Measurements from ENCODE around the gene PACS2. TPM values are rescaled to one million over a fixed set of nuclear protein-coding genes. Genes with fewer than 3 reads are reported as not detected.

Gene PACS2
- total RNA-seq, 2 experiments from 2014 or later = 32.9 to 38.5 TPM

DNA sequence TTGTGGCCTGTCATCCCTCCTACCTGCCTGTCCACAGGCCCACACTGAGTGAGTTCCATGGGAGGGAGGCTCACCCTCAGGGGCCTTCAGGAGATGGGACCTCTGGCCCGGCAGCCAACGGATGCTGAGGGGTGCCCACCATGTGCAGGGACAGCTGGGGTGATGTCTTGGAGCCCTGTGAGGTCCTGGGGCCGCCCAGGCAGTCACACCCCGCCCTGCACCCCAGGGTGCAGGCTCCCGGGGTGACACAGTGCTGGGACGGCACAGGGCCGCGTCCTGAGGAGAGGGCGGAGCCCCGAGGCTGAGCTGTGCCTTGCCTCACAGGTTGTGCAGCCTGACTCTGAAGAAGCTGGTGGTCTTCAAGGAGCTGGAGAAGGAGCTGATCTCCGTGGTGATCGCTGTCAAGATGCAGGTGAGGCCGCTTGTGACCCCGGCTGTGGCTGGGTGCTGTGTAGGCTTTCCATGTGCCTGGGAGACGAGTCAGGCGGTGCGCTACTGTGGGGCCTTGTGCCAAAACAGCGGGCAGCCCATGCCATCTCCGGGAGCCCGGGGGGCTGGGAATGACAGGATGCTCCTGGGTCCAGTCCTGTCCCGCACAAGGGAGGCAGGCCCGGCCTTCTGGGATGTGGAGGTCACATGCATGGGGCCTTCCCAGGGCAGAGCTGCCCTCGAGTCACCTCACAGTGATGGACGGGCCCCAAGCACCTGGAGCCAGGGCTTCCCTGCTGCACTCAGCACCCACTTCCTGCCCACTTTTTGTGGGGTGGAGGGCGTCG lies 33.8 kb downstream of the PACS2 start:
- Mint-ChIP-seq H3K27me3 (ENCODE audit: low read depth) (no peaks in the 10 kb centered on the region), H3K4me1 (ENCODE audit: low read depth) (peaks cover 3% of the 10 kb centered on the region), H3K36me3 (ENCODE audit: low read depth) (peaks cover 3% of the 10 kb centered on the region), H3K9me3 (ENCODE audit: insufficient read depth) (no peaks in the 10 kb centered on the region), H3K27ac (no peak overlapping the region), H3K4me3 (no peak overlapping the region)
- ATAC-seq (no peak), DNase-seq (no peak)
- ChIA-PET CTCF (no interaction called here), POLR2A (no interaction called here)

DNA sequence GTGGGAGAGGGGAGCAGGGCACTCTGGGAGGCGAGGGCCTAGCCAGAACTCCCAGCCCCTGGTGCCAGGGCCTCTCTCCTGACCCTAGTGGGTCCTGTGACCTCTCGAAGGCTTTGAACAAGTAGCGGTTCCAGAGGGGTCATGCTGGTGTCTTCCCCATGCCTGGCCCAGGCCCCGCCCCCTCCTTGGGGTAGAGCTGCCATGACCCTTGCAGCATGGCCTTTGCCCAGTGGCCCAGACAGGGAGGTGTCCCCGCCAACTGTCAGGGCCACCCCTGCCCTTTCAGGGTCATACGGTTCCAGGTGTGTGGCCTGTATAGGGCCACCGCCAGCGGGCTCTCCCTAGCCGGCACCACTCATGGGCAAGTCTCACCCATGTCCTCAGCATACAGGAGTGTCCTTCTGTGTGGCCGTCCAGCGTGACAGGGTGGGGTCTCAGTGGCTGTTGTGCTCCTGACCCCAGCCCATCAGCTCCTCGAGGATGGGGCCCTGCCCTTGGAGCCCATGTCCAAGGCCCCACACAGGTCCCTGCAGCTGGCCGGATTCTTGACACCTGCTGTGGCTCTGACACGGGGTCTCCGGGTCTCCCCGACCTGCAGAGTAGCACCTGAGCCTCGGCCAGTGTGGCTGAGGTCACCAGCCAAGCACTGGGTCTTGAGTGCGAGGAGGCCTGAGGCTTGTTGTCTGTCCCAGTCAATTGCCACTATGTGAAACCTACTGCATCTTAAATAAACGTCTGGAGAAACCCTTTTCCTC lies 34.6 kb downstream of the PACS2 start:
- no peak overlapping the region for H3K4me3 Mint-ChIP-seq
- ATAC-seq (no peak), DNase-seq (no peak)
- no peaks in the 10 kb centered on the region for H3K27me3 Mint-ChIP-seq (ENCODE audit: low read depth)
- ChIA-PET CTCF (no interaction called here), POLR2A (no interaction called here)
- peaks cover 3% of the 10 kb centered on the region for H3K4me1 Mint-ChIP-seq (ENCODE audit: low read depth)
- peaks cover 3% of the 10 kb centered on the region for H3K36me3 Mint-ChIP-seq (ENCODE audit: low read depth)
- H3K27ac Mint-ChIP-seq = no peak overlapping the region
- H3K9me3 Mint-ChIP-seq (ENCODE audit: insufficient read depth) = no peaks in the 10 kb centered on the region

DNA sequence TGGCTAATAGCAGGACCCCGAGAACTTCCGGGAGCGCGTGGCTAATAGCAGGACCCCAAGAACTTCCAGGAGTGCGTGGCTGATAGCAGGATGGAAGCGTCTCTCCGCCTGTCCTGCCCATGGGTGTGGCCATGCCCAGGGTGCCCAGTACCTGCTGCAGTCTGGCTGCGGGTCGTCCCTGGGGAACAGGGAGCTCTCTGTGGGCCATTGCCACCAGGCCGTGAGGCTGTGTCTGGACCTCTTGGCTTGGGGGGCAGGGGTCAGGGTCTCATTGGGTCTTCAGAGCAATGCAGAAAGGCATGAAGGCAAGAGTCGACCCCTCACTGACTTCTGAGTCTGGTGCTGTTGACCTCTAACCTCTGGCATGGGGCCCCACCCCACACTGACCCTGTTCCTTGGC lies 35.4 kb downstream of the PACS2 start:
- H3K27ac Mint-ChIP-seq = no peak overlapping the region
- H3K4me3 Mint-ChIP-seq = no peak overlapping the region
- ATAC-seq (no peak), DNase-seq (no peak)
- POLR2A ChIA-PET = interaction anchor here (0.8 kb wide), 1 partner anchor 13 kb away, joined by 3 read pairs; no protein-coding TSS in a partner anchor
- H3K9me3 Mint-ChIP-seq (ENCODE audit: insufficient read depth) = no peaks in the 10 kb centered on the region
- peaks cover 3% of the 10 kb centered on the region for H3K36me3 Mint-ChIP-seq (ENCODE audit: low read depth)
- CTCF ChIA-PET = no interaction called here
- peaks cover 3% of the 10 kb centered on the region for H3K4me1 Mint-ChIP-seq (ENCODE audit: low read depth)
- no peaks in the 10 kb centered on the region for H3K27me3 Mint-ChIP-seq (ENCODE audit: low read depth)

DNA sequence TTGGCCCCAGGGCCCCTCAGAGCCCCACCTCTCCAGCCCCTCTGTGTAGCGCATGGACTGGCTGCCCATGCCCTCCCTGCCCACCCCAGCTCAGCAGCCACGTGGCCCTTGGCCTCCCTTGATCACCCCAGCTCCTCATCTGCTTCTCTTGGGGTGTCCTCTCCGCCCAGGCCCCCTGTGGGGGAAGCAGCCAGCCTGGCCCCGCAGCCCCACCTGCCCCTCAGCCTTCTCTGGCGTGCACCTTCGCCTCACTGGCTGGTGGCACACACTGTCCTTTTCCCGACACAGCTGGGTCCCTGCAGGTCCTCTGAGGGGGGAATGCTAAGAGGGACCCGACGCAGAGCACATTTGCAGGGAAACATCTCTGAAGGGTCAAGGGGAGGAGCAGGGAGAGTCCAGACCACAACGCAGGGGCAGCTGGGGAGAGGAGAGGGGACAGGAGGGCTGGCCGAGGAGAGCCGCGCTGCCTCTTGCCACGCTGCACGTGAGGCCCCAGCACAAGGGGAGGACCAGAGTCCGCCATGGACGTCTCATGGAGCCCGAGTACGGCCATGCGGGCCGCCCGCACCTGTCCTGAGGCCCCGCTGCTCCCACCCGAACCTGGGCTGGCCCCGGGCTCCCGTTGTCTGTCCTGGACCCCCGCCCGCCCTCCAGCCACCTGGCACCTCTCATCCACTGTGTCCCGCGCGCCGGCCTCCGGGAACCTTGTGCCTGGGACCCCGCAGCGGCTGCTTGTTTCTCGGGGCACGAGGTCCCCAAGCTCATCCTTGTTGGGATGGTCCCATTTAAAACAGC lies 36.1 kb downstream of the PACS2 start:
- no peaks in the 10 kb centered on the region for H3K9me3 Mint-ChIP-seq (ENCODE audit: insufficient read depth)
- H3K36me3 Mint-ChIP-seq (ENCODE audit: low read depth) = peaks cover 1% of the 10 kb centered on the region
- POLR2A ChIA-PET = interaction anchor here (0.8 kb wide), 1 partner anchor 12 kb away, joined by 3 read pairs; no protein-coding TSS in a partner anchor
- H3K4me1 Mint-ChIP-seq (ENCODE audit: low read depth) = peaks cover 3% of the 10 kb centered on the region
- CTCF ChIA-PET = interaction anchor here (1.5 to 2.1 kb wide), 7 partner anchors 61 to 261 kb away, joined by 3 to 23 read pairs (median 5); partner anchors contain the start of genes BTBD6 and JAG2
- ATAC-seq (no peak), DNase-seq (no peak)
- H3K27me3 Mint-ChIP-seq (ENCODE audit: low read depth) = no peaks in the 10 kb centered on the region
- H3K4me3 Mint-ChIP-seq = no peak overlapping the region
- no peak overlapping the region for H3K27ac Mint-ChIP-seq

DNA sequence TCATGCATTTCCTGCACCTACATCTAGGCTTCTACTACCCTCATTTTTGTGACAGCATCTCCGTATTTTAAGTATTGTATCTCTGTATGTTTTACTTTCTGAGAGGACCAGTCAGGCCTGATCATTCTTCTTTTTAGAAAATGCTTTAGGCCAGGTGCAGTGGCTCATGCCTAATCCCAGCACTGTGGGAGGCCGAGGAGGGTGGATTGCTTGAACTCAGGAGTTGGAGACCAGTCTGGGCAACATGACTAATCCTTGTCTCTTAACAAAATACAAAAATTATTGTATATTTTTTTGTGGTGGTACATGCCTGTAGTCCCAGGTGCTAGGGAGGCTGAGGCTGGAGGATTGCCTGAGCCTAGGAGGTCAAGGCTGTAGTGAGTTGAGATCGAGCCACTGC lies 36.9 kb downstream of the PACS2 start:
- Mint-ChIP-seq H3K4me1 (ENCODE audit: low read depth) (peaks cover 3% of the 10 kb centered on the region), H3K27ac (no peak overlapping the region), H3K4me3 (no peak overlapping the region), H3K36me3 (ENCODE audit: low read depth) (no peaks in the 10 kb centered on the region), H3K9me3 (ENCODE audit: insufficient read depth) (no peaks in the 10 kb centered on the region), H3K27me3 (ENCODE audit: low read depth) (no peaks in the 10 kb centered on the region)
- DNase-seq (no peak), ATAC-seq (no peak)
- ChIA-PET POLR2A (interaction anchor here (0.6 kb wide), 1 partner anchor 447 kb away, joined by 4 read pairs; no protein-coding TSS in a partner anchor), CTCF (interaction anchor here (0.8 to 2.1 kb wide), 18 partner anchors 9 to 286 kb away, joined by 3 to 23 read pairs (median 4); partner anchors contain the start of genes BTBD6, GPR132 and JAG2)

DNA sequence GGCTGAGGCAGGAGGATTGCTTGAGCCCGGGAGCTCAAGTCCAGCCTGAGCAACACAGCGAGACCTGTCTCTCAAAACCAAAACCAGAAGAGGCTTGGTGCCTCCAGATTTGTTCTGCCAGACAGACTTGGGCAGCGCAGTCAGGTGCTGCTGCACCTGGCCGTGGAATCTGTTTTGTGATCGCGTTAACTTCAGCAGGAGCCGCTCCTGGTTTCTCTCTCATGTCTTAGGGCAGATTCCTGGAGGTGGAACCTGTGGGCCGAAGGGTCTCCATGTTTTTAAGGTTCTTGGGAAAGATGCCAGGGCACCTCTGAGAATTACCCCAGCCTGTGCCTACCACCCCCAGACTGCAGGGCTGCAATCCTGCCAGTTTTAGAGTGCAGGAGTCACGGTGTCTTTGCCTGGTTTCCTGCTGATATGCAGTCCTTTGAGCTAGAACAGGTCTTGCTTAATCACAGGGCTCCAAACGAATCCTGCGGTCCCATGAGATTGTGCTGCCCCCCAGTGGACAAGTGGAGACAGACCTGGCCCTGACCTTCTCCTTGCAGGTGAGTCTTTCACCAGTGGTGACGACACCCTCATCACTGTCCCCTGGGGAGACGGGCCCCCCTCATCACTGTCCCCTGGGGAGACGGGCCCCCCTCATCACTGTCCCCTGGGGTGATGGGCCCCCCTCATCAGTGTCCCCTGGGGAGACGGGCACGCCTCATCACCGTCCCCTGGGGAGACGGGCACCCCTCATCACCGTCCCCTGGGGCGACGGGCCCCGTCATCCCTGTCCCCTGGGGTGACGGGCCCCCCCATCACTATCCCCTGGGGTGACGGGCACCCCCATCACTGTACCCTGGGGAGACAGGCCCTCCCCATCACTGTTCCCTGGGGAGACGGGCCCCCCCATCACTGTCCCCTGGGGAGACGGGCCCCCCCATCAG lies 37.6 kb downstream of the PACS2 start:
- Mint-ChIP-seq H3K36me3 (ENCODE audit: low read depth) (no peaks in the 10 kb centered on the region), H3K4me3 (no peak overlapping the region), H3K4me1 (ENCODE audit: low read depth) (peaks cover 3% of the 10 kb centered on the region), H3K27me3 (ENCODE audit: low read depth) (no peaks in the 10 kb centered on the region), H3K27ac (peak overlapping the region; percentile 43), H3K9me3 (ENCODE audit: insufficient read depth) (no peaks in the 10 kb centered on the region)
- ATAC-seq (peak; percentile 97), DNase-seq (peak; percentile 94)
- ChIA-PET CTCF (interaction anchor here (0.6 to 2.1 kb wide), 34 partner anchors 9 to 307 kb away, joined by 3 to 23 read pairs (median 4); partner anchors contain the start of genes BRF1, BTBD6, GPR132 and JAG2), POLR2A (interaction anchor here (0.6 to 1.0 kb wide), 3 partner anchors 10 to 447 kb away, joined by 3 to 4 read pairs (median 3); no protein-coding TSS in a partner anchor)

DNA sequence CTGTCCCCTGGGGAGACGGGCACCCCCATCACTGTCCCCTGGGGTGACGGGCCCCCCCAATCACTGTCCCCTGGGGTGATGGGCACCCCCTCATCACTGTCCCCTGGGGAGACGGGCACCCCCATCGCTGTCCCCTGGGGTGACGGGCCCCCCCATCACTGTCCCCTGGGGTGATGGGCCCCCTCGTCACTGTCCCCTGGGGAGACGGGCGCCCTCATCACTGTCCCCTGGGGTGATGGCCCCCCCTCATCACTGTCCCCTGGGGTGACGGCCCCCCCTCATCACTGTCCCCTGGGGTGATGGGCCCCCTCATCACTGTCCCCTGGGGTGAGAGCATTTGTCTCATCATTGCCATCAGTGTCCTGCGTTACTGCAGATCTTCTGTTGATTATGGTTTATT lies 38.6 kb downstream of the PACS2 start:
- peaks cover 3% of the 10 kb centered on the region for H3K4me1 Mint-ChIP-seq (ENCODE audit: low read depth)
- CTCF ChIA-PET = interaction anchor here (1.6 kb wide), 1 partner anchor 263 kb away, joined by 4 read pairs; no protein-coding TSS in a partner anchor
- DNase-seq (no peak), ATAC-seq (no peak)
- H3K27ac Mint-ChIP-seq = no peak overlapping the region
- no peaks in the 10 kb centered on the region for H3K27me3 Mint-ChIP-seq (ENCODE audit: low read depth)
- POLR2A ChIA-PET = no interaction called here
- no peaks in the 10 kb centered on the region for H3K36me3 Mint-ChIP-seq (ENCODE audit: low read depth)
- H3K9me3 Mint-ChIP-seq (ENCODE audit: insufficient read depth) = no peaks in the 10 kb centered on the region
- no peak overlapping the region for H3K4me3 Mint-ChIP-seq

DNA sequence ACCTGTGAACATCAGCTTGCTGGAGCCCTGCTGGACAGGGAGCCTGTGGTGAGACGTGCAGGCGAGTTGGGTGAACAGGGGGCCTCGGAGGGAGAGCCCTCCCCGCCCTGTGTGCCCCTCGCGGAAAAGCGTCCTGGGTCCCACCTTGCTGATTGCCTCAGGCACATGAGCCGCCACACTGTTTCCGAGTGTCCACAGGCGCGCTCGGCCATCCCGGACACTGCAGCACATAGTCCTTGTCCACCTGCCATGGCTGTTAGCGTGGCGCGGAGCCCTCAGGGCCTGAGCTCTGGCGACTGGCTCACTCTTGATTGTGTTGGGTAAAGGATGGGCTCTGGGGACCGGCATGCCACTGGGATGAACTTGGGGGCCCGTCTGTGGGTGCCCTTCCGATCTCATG lies 40.0 kb downstream of the PACS2 start:
- Mint-ChIP-seq H3K4me1 (ENCODE audit: low read depth) (peaks cover 3% of the 10 kb centered on the region), H3K9me3 (ENCODE audit: insufficient read depth) (no peaks in the 10 kb centered on the region), H3K27me3 (ENCODE audit: low read depth) (no peaks in the 10 kb centered on the region), H3K27ac (no peak overlapping the region), H3K36me3 (ENCODE audit: low read depth) (no peaks in the 10 kb centered on the region), H3K4me3 (no peak overlapping the region)
- ATAC-seq (no peak), DNase-seq (no peak)
- POLR2A ChIA-PET = no interaction called here
- CTCF ChIA-PET = interaction anchor here (1.6 kb wide), 1 partner anchor 264 kb away, joined by 4 read pairs; no protein-coding TSS in a partner anchor

DNA sequence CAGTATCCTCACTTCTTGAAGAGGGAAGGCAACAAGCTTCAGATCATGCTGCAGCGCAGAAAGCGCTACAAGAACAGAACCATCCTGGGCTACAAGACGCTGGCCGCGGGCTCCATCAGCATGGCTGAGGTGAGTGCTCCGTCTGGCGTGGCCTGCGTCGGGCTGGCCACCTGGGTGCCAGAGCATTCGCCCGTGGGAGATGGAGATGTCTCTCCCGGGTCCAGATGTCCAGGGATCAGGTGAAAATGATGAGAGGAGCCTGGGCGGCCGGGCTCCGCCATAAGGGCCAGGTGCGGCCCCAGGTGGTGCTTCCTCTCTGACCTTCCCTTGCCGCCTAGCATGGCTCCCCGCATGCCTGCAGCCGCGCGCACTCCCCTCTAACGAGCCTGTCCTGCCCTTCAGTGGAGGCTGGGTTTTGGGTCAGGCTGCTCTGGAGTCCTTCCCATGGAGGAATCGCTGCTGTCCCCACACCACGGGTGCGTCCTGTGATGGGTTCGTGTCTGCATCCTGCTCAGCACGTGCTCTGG lies 40.6 kb downstream of the PACS2 start:
- no peak for ATAC-seq
- Mint-ChIP-seq H3K9me3 (ENCODE audit: insufficient read depth) (no peaks in the 10 kb centered on the region), H3K4me1 (ENCODE audit: low read depth) (peaks cover 3% of the 10 kb centered on the region), H3K27me3 (ENCODE audit: low read depth) (no peaks in the 10 kb centered on the region), H3K36me3 (ENCODE audit: low read depth) (no peaks in the 10 kb centered on the region), H3K4me3 (no peak overlapping the region), H3K27ac (no peak overlapping the region)
- no peak for DNase-seq
- CTCF ChIA-PET = no interaction called here
- POLR2A ChIA-PET = no interaction called here

DNA sequence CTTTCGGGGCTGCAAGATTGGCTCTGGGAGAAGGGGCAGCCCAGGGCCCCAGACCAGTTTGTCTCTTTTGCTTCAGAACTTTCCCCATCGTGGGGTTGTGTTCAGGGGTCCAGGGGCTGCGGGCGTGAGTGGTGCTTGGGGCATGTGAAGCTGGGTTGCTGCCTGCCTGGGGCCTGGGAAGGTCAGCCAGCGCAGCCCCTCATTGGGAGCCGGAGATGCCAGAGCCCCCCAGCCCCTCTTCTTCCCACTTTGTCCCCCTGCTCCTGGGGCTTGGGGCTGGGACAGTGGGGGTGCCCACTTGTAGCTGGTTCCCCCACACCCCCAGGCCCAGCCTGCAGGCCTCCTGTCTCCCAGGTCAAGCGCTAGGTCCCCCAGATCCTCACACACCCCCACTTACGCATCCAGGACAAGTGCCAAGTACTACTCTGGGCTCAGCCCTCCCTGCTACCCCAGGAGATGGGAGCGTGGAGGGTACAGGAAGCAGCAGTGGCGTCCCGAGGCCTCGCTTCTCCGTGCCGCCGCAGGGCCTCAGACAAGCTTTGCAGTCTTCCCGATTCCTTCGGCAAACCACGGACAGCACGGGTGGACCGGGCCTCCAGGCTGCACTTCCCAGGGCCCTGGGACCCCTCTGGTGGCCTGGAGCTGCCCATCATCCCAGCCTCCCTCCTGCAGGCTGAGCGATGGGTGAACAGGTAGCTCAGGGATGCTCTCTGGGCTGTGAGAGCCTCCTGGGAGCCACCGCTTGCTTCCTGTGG lies 41.5 kb downstream of the PACS2 start:
- no peaks in the 10 kb centered on the region for H3K9me3 Mint-ChIP-seq (ENCODE audit: insufficient read depth)
- ChIA-PET CTCF (no interaction called here), POLR2A (no interaction called here)
- H3K27me3 Mint-ChIP-seq (ENCODE audit: low read depth) = no peaks in the 10 kb centered on the region
- no peak overlapping the region for H3K27ac Mint-ChIP-seq
- DNase-seq (no peak), ATAC-seq (no peak)
- no peak overlapping the region for H3K4me3 Mint-ChIP-seq
- H3K36me3 Mint-ChIP-seq (ENCODE audit: low read depth) = peaks cover 3% of the 10 kb centered on the region
- peaks cover 3% of the 10 kb centered on the region for H3K4me1 Mint-ChIP-seq (ENCODE audit: low read depth)

All from activated CD8-positive, alpha-beta T cell treated with anti-CD3 and anti-CD28 coated beads, Interleukin-2, amount 10 ng/mL, durations not matched to agents 7 days and 5 days (primary cell).